ENCODE measurements around the gene AMT.

AMT gene

GRCh38 chr3:49427586-49427985 lies 5.3 kb upstream of the AMT start:
- no peak overlapping the region for H3K4me3 ChIP-seq
- H3K27me3 ChIP-seq, result no peaks in the 10 kb centered on the region
- H4K20me1 ChIP-seq, result no peaks in the 10 kb centered on the region
- H3K4me1 ChIP-seq, result peaks cover 57% of the 10 kb centered on the region
- no peak overlapping the region for H3K27ac ChIP-seq
- H3K9me3 ChIP-seq, result no peaks in the 10 kb centered on the region
- no peak for TF ChIP-seq Cebpa-rat (IDR thresholded peaks at IDR 0.05)
- H3K9ac ChIP-seq, result no peak overlapping the region
- no peak overlapping the region for H3K4me2 ChIP-seq
- peaks cover 17% of the 10 kb centered on the region for H3K36me3 ChIP-seq

GRCh38 chr3:49424816-49425215 lies 2.5 kb upstream of the AMT start:
- Histone ChIP-seq H3K4me2 (peak overlapping the region; percentile 64), H4K20me1 (no peaks in the 10 kb centered on the region), H3K9ac (peak overlapping the region; percentile 17; the same call in 1 of the 2 replicates), H3K4me1 (peaks cover 64% of the 10 kb centered on the region), H3K27ac (peak overlapping the region; percentile 52), H3K9me3 (no peaks in the 10 kb centered on the region), H3K36me3 (peaks cover 39% of the 10 kb centered on the region), H3K4me3 (no peak overlapping the region), H3K27me3 (no peaks in the 10 kb centered on the region)
- no peak for TF ChIP-seq Cebpa-rat (IDR thresholded peaks at IDR 0.05)

GRCh38 chr3:49421890-49422378 lies 339 bp downstream of the AMT start:
- no peaks in the 10 kb centered on the region for H3K27me3 ChIP-seq
- H3K9me3 ChIP-seq, result no peaks in the 10 kb centered on the region
- H3K9ac ChIP-seq, result peak overlapping the region; percentile 27; the same call in 1 of the 2 replicates
- peak overlapping the region; percentile 37; the same call in 1 of the 2 replicates for H3K4me3 ChIP-seq
- TF ChIP-seq Cebpa-rat (IDR thresholded peaks at IDR 0.05), result no peak
- peak overlapping the region; percentile 64 for H3K4me2 ChIP-seq
- peaks cover 48% of the 10 kb centered on the region for H3K36me3 ChIP-seq
- no peaks in the 10 kb centered on the region for H4K20me1 ChIP-seq
- H3K27ac ChIP-seq, result peak overlapping the region; percentile 52
- H3K4me1 ChIP-seq, result peaks cover 75% of the 10 kb centered on the region

GRCh38 chr3:49417516-49418120 lies 4.7 kb downstream of the AMT start:
- Histone ChIP-seq H4K20me1 (no peaks in the 10 kb centered on the region), H3K27ac (peak overlapping the region; percentile 100), H3K4me3 (no peak overlapping the region), H3K4me1 (peaks cover 87% of the 10 kb centered on the region), H3K27me3 (no peaks in the 10 kb centered on the region), H3K4me2 (peak overlapping the region; percentile 100), H3K36me3 (peaks cover 38% of the 10 kb centered on the region), H3K9me3 (no peaks in the 10 kb centered on the region), H3K9ac (0 out of 2 replicates have a peak overlapping the region, but pooled peaks have one; percentile 48)
- TF ChIP-seq Cebpa-rat (IDR thresholded peaks at IDR 0.05), result no peak

- peaks cover 36% of the 10 kb centered on the region for H3K36me3 ChIP-seq
- no peaks in the 10 kb centered on the region for H4K20me1 ChIP-seq
- H3K4me2 ChIP-seq, result peak overlapping the region; percentile 100
- peak overlapping the region; percentile 48 for H3K9ac ChIP-seq
- peak overlapping the region; percentile 37; the same call in 1 of the 2 replicates for H3K4me3 ChIP-seq
- H3K27me3 ChIP-seq, result no peaks in the 10 kb centered on the region
- H3K4me1 ChIP-seq, result peaks cover 81% of the 10 kb centered on the region
- TF ChIP-seq Cebpa-rat (IDR thresholded peaks at IDR 0.05), result no peak
- H3K27ac ChIP-seq, result peak overlapping the region; percentile 100
- no peaks in the 10 kb centered on the region for H3K9me3 ChIP-seq
Measured at GRCh38 chr3:49416867-49417266, 5.4 kb downstream of the AMT start.

- H4K20me1 ChIP-seq, result peaks cover 6% of the 10 kb centered on the region
- H3K4me1 ChIP-seq, result peaks cover 73% of the 10 kb centered on the region
- H3K36me3 ChIP-seq, result peaks cover 28% of the 10 kb centered on the region
- peak overlapping the region; percentile 100 for H3K27ac ChIP-seq
- peak overlapping the region; percentile 37 for H3K4me3 ChIP-seq
- H3K9ac ChIP-seq, result peak overlapping the region; percentile 21; the same call in 1 of the 2 replicates
- no peaks in the 10 kb centered on the region for H3K9me3 ChIP-seq
- no peaks in the 10 kb centered on the region for H3K27me3 ChIP-seq
- H3K4me2 ChIP-seq, result peak overlapping the region; percentile 100
- no peak for TF ChIP-seq Cebpa-rat (IDR thresholded peaks at IDR 0.05)
Measured at GRCh38 chr3:49415931-49416601, 6.2 kb downstream of the AMT start.

- Histone ChIP-seq H3K27me3 (no peaks in the 10 kb centered on the region), H3K36me3 (peaks cover 15% of the 10 kb centered on the region), H3K27ac (peak overlapping the region; percentile 100), H3K4me1 (peaks cover 77% of the 10 kb centered on the region), H3K4me2 (peak overlapping the region; percentile 100), H3K4me3 (no peak overlapping the region), H3K9me3 (no peaks in the 10 kb centered on the region), H4K20me1 (peaks cover 19% of the 10 kb centered on the region), H3K9ac (no peak overlapping the region; the same call in 1 of the 2 replicates)
- no peak for TF ChIP-seq Cebpa-rat (IDR thresholded peaks at IDR 0.05)
Measured at GRCh38 chr3:49414753-49415152, 7.5 kb downstream of the AMT start.

GRCh38 chr3:49413338-49413734 lies 8.9 kb downstream of the AMT start:
- peak overlapping the region; percentile 100 for H3K27ac ChIP-seq
- peaks cover 33% of the 10 kb centered on the region for H4K20me1 ChIP-seq
- H3K27me3 ChIP-seq, result no peaks in the 10 kb centered on the region
- peaks cover 79% of the 10 kb centered on the region for H3K4me1 ChIP-seq
- H3K4me2 ChIP-seq, result peak overlapping the region; percentile 100
- H3K9me3 ChIP-seq, result no peaks in the 10 kb centered on the region
- peaks cover 7% of the 10 kb centered on the region for H3K36me3 ChIP-seq
- H3K4me3 ChIP-seq, result peak overlapping the region; percentile 97
- H3K9ac ChIP-seq, result peak overlapping the region; percentile 96
- TF ChIP-seq Cebpa-rat (IDR thresholded peaks at IDR 0.05), result no peak

- peak overlapping the region; percentile 97 for H3K4me3 ChIP-seq
- no peaks in the 10 kb centered on the region for H3K27me3 ChIP-seq
- no peaks in the 10 kb centered on the region for H3K9me3 ChIP-seq
- no peak for TF ChIP-seq Cebpa-rat (IDR thresholded peaks at IDR 0.05)
- H3K4me1 ChIP-seq, result peaks cover 79% of the 10 kb centered on the region
- peak overlapping the region; percentile 100 for H3K4me2 ChIP-seq
- H3K27ac ChIP-seq, result peak overlapping the region; percentile 100
- H4K20me1 ChIP-seq, result peaks cover 39% of the 10 kb centered on the region
- H3K36me3 ChIP-seq, result peaks cover 7% of the 10 kb centered on the region
- peak overlapping the region; percentile 96 for H3K9ac ChIP-seq
Measured at GRCh38 chr3:49412632-49413337, 9.5 kb downstream of the AMT start.
